ENCODE data around the gene PDE1C.

PDE1C gene

GRCh38 chr7:32070406-32071360 lies at the start of gene PDE1C:
PDE1C (minus strand) TSS chr7:32070407.
- DNase-seq (ENCODE audit: low read depth) = no peak
- H3K4me3 ChIP-seq (ENCODE audit: low read depth, low read length) = no peak within 1 kb of the TSS
- TF ChIP-seq MAX (IDR thresholded peaks at IDR 0.05; ENCODE audit: low read depth, low read length) = no peak
- no peak for TF ChIP-seq MYC (IDR thresholded peaks at IDR 0.05; ENCODE audit: low read depth, low read length)
- no peak for TF ChIP-seq POLR2A (IDR thresholded peaks at IDR 0.05; ENCODE audit: extremely low read depth, insufficient read length)
- TF ChIP-seq CTCF (IDR thresholded peaks at IDR 0.05; ENCODE audit: low read depth, low read length) = no peak

GRCh38 chr7:32119790-32120196 lies 49.6 kb upstream of the PDE1C start:
- no peak for DNase-seq (ENCODE audit: low read depth)
- no peak overlapping the region for H3K4me3 ChIP-seq (ENCODE audit: low read depth, low read length)
- TF ChIP-seq CTCF (IDR thresholded peaks at IDR 0.05; ENCODE audit: low read depth, low read length) = no peak
- TF ChIP-seq MYC (IDR thresholded peaks at IDR 0.05; ENCODE audit: low read depth, low read length) = no peak
- no peak for TF ChIP-seq MAX (IDR thresholded peaks at IDR 0.05; ENCODE audit: low read depth, low read length)
- TF ChIP-seq POLR2A (IDR thresholded peaks at IDR 0.05; ENCODE audit: extremely low read depth, insufficient read length) = no peak

- no peak overlapping the region for H3K4me3 ChIP-seq (ENCODE audit: low read depth, low read length)
- no peak for DNase-seq (ENCODE audit: low read depth)
- TF ChIP-seq MAX (IDR thresholded peaks at IDR 0.05; ENCODE audit: low read depth, low read length) (no peak), CTCF (IDR thresholded peaks at IDR 0.05; ENCODE audit: low read depth, low read length) (no peak), POLR2A (IDR thresholded peaks at IDR 0.05; ENCODE audit: extremely low read depth, insufficient read length) (no peak), MYC (IDR thresholded peaks at IDR 0.05; ENCODE audit: low read depth, low read length) (no peak)
Measured at GRCh38 chr7:32117837-32118236, 47.6 kb upstream of the PDE1C start.

- TF ChIP-seq MAX (IDR thresholded peaks at IDR 0.05; ENCODE audit: low read depth, low read length) (no peak), CTCF (IDR thresholded peaks at IDR 0.05; ENCODE audit: low read depth, low read length) (no peak), MYC (IDR thresholded peaks at IDR 0.05; ENCODE audit: low read depth, low read length) (no peak), POLR2A (IDR thresholded peaks at IDR 0.05; ENCODE audit: extremely low read depth, insufficient read length) (no peak)
- DNase-seq (ENCODE audit: low read depth) = no peak
- H3K4me3 ChIP-seq (ENCODE audit: low read depth, low read length) = no peak overlapping the region
Measured at GRCh38 chr7:32116436-32116835, 46.2 kb upstream of the PDE1C start.

GRCh38 chr7:32115831-32116230 lies 45.6 kb upstream of the PDE1C start:
- no peak overlapping the region for H3K4me3 ChIP-seq (ENCODE audit: low read depth, low read length)
- no peak for DNase-seq (ENCODE audit: low read depth)
- no peak for TF ChIP-seq MAX (IDR thresholded peaks at IDR 0.05; ENCODE audit: low read depth, low read length)
- no peak for TF ChIP-seq CTCF (IDR thresholded peaks at IDR 0.05; ENCODE audit: low read depth, low read length)
- TF ChIP-seq POLR2A (IDR thresholded peaks at IDR 0.05; ENCODE audit: extremely low read depth, insufficient read length) = no peak
- TF ChIP-seq MYC (IDR thresholded peaks at IDR 0.05; ENCODE audit: low read depth, low read length) = no peak

All from NB4 (cell line).